Astrocyte (in vitro differentiated cells and primary cell): ENCODE measurements around the gene C1orf87. TPM values are rescaled to one million over a fixed set of nuclear protein-coding genes. Genes with fewer than 3 reads are reported as not detected.

Experiments used
- DNase-seq: peaks from one replicate; pipeline ENCODE4 v3.0.0-alpha.2; 2010; ENCODE audit warnings: low read depth
- FAIRE-seq: peaks from 2 replicates; lab custom pipeline; 2011; peaks lifted over from hg19 to GRCh38; lab: Jason Lieb, UNC
- H2AFZ ChIP-seq: 2 replicates; pipeline ENCODE4 v1.6.0; 2012; ENCODE audit warnings: low read depth, low read length, inconsistent platforms
- H3K27ac ChIP-seq: 2 replicates; pipeline ENCODE4 v1.5.1; 2011; ENCODE audit warnings: low read depth, low read length, inconsistent platforms
- H3K27me3 ChIP-seq: 2 replicates; pipeline ENCODE4 v1.6.0; 2011; ENCODE audit warnings: low read length, inconsistent platforms; ENCODE audit not compliant: insufficient read depth
- H3K36me3 ChIP-seq: 2 replicates; pipeline ENCODE4 v1.5.1; 2011; ENCODE audit warnings: low read length, inconsistent platforms; ENCODE audit not compliant: insufficient read depth
- H3K4me1 ChIP-seq: 2 replicates; pipeline ENCODE4 v1.5.1; 2011; ENCODE audit warnings: low read length, inconsistent platforms; ENCODE audit not compliant: insufficient read depth
- H3K4me2 ChIP-seq: 2 replicates; pipeline ENCODE4 v1.6.0; 2012; ENCODE audit warnings: low read length, inconsistent platforms
- H3K4me3 ChIP-seq: 2 replicates; pipeline ENCODE4 v1.5.1; 2011; ENCODE audit warnings: low read depth, mild to moderate bottlenecking, low read length, inconsistent platforms; ENCODE audit not compliant: insufficient read depth
- H3K79me2 ChIP-seq: 2 replicates; pipeline ENCODE4 v1.6.0; 2012; ENCODE audit warnings: mild to moderate bottlenecking, low read length, inconsistent platforms; ENCODE audit not compliant: insufficient read depth
- H3K9ac ChIP-seq: 2 replicates; pipeline ENCODE4 v1.6.0; 2012; ENCODE audit warnings: mild to moderate bottlenecking, low read length, inconsistent platforms
- H3K9me3 ChIP-seq: 2 replicates; pipeline ENCODE4 v1.5.1; 2012; ENCODE audit warnings: low read depth, mild to moderate bottlenecking, low read length, inconsistent platforms; ENCODE audit not compliant: insufficient read depth
- H4K20me1 ChIP-seq: 2 replicates; pipeline ENCODE4 v1.6.0; 2012; ENCODE audit warnings: low read length, inconsistent platforms; ENCODE audit not compliant: insufficient read depth
- H3K27ac Mint-ChIP-seq: one replicate; pipeline ENCODE4 v1.8.0; 2021; ENCODE audit warnings: mild to moderate bottlenecking, mixed read lengths; ENCODE audit not compliant: unreplicated experiment
- H3K27me3 Mint-ChIP-seq: one replicate; pipeline ENCODE4 v1.8.0; 2021; ENCODE audit warnings: low read depth, mixed read lengths; ENCODE audit not compliant: unreplicated experiment
- H3K36me3 Mint-ChIP-seq: one replicate; pipeline ENCODE4 v1.8.0; 2021; ENCODE audit warnings: low read depth, mixed read lengths; ENCODE audit not compliant: unreplicated experiment
- H3K4me1 Mint-ChIP-seq: one replicate; pipeline ENCODE4 v1.8.0; 2021; ENCODE audit warnings: low read depth, mixed read lengths; ENCODE audit not compliant: unreplicated experiment
- H3K4me3 Mint-ChIP-seq: one replicate; pipeline ENCODE4 v1.8.0; 2021; ENCODE audit warnings: mild to moderate bottlenecking, moderate library complexity, mixed read lengths; ENCODE audit not compliant: unreplicated experiment
- H3K9me3 Mint-ChIP-seq: one replicate; pipeline ENCODE4 v1.8.0; 2021; ENCODE audit warnings: mild to moderate bottlenecking, mixed read lengths; ENCODE audit not compliant: unreplicated experiment
- CTCF ChIP-seq: IDR thresholded peaks from 2 replicates; pipeline ENCODE4 v1.5.1; 2011; ENCODE audit warnings: low read depth, mild to moderate bottlenecking, inconsistent platforms, low read length, moderate library complexity; ENCODE audit not compliant: insufficient read depth
- EZH2 ChIP-seq: IDR thresholded peaks from 2 replicates; pipeline ENCODE4 v1.6.1; 2012; ENCODE audit warnings: mild to moderate bottlenecking, low read length, inconsistent platforms; ENCODE audit not compliant: insufficient read depth
- total RNA-seq: library from RNA; stranded (reverse); gene quantifications from 2 replicates; pipeline ENCODE4 v1.2.1, GENCODE V29; 2021

C1orf87 gene
- total RNA-seq, 1 donor from 2014 or later: not detected

GRCh38 chr1:59945790-59946189 is 127.8 kb downstream of the C1orf87 start:
- no peaks in the 10 kb centered on the region for H3K4me1 Mint-ChIP-seq
- H3K9ac ChIP-seq: no peak overlapping the region
- H3K4me2 ChIP-seq: no peak overlapping the region
- H3K27me3 Mint-ChIP-seq: peaks cover 3% of the 10 kb centered on the region
- H2AFZ ChIP-seq: no peak overlapping the region
- H3K4me3 Mint-ChIP-seq: no peak overlapping the region
- H3K9me3 ChIP-seq: no peaks in the 10 kb centered on the region
- no peaks in the 10 kb centered on the region for H3K27me3 ChIP-seq
- H3K27ac ChIP-seq: no peak overlapping the region
- no peaks in the 10 kb centered on the region for H3K79me2 ChIP-seq
- no peaks in the 10 kb centered on the region for H3K36me3 Mint-ChIP-seq
- H3K27ac Mint-ChIP-seq: no peak overlapping the region
- no peaks in the 10 kb centered on the region for H3K9me3 Mint-ChIP-seq
- FAIRE-seq (no peak), DNase-seq (no peak)
- TF ChIP-seq CTCF (no peak), EZH2 (no peak)
- H3K4me1 ChIP-seq: no peaks in the 10 kb centered on the region
- H3K4me3 ChIP-seq: no peak overlapping the region
- H4K20me1 ChIP-seq: no peaks in the 10 kb centered on the region
- H3K36me3 ChIP-seq: no peaks in the 10 kb centered on the region

Other genes starting within 250 kb of the C1orf87 start
- gene CYP2J2, start 147.0 kb downstream of the C1orf87 start, total RNA-seq: 1.8 TPM in 2 replicates